HepG2 (cell line): ENCODE measurements around the gene RRP12. TPM values are rescaled to one million over a fixed set of nuclear protein-coding genes. Genes with fewer than 3 reads are reported as not detected.

Experiments
- ATAC-seq: fragments of 200-7000 bp; cut with Tn5 transposase; 3 replicates; pipeline ENCODE4 v1.9.1; 2020; ENCODE audit warnings: mild to moderate bottlenecking, moderate library complexity
- BruUV-seq: library from RNA; stranded (reverse); fragments of 400-500 nt; replicated peaks from 2 replicates; lab custom pipeline; 2021; lab: Mats Ljungman, UMichigan
- CTCF ChIA-PET: fragments of 300-600 bp; formaldehyde crosslinking; extraction: SDS; loops from one replicate; lab custom pipeline; 2021; ENCODE audit warnings: low total read pairs, inconsistent platforms, low intra/inter-chr PET ratio; lab: Yijun Ruan, JAX
- POLR2A ChIA-PET: fragments of 350-600 bp; sonication (Branson Sonifier 250); formaldehyde crosslinking; loops from one replicate; lab custom pipeline; 2020; ENCODE audit warnings: antibody characterized with exemption, inconsistent platforms; lab: Yijun Ruan, JAX
- DNase-seq: peaks from one replicate; pipeline ENCODE4 v3.0.0-alpha.2; 2015; ENCODE audit warnings: low spot score
- FAIRE-seq: peaks from 3 replicates; lab custom pipeline; 2011; peaks lifted over from hg19 to GRCh38; lab: Jason Lieb, UNC
- H2AFZ ChIP-seq: one replicate; pipeline ENCODE4 v1.6.1; 2011; ENCODE audit warnings: low read length, inconsistent platforms
- H3K27ac ChIP-seq: fragments of 300-600 bp; 3 replicates; pipeline ENCODE4 v1.8.0; 2011; ENCODE audit warnings: mixed run types, mild to moderate bottlenecking, mixed read lengths, low read length, inconsistent platforms; ENCODE audit not compliant: insufficient read depth; ENCODE audit errors: extremely low read length
- H3K27me3 ChIP-seq, 2 experiments: fragments of 200-600 bp in 1 of 2; 2 replicates in 1 of 2; 3 replicates in 1 of 2; pipeline versions ENCODE4 v1.6.0 to v1.8.0; 2011; ENCODE audit warnings: low read length in 2 of 2, mild to moderate bottlenecking in 2 of 2, moderate library complexity in 2 of 2, inconsistent platforms in 1 of 2; ENCODE audit not compliant: insufficient read depth in 2 of 2, control insufficient read depth in 1 of 2
- H3K36me3 ChIP-seq, 2 experiments: fragments of 200-600 bp in 1 of 2; replicated peaks in 1 of 2; 2 replicates in 1 of 2; 3 replicates in 1 of 2; pipeline versions ENCODE4 v1.5.1 to v1.8.0; 2011; ENCODE audit warnings: low read length in 2 of 2, inconsistent platforms in 1 of 2; ENCODE audit not compliant: insufficient read depth in 2 of 2, control insufficient read depth in 1 of 2
- H3K4me1 ChIP-seq: 2 replicates; pipeline ENCODE4 v1.5.1; 2012; ENCODE audit warnings: low read length, inconsistent platforms; ENCODE audit not compliant: insufficient read depth
- H3K4me2 ChIP-seq: 2 replicates; pipeline ENCODE4 v1.6.0; 2011; ENCODE audit warnings: low read depth, low read length, inconsistent platforms
- H3K4me3 ChIP-seq, 3 experiments: fragments of 200-600 bp in 1 of 3; sonication (generic), shearing (Covaris generic) in 1 of 3; replicated peaks in 1 of 3; 2 replicates each; pipeline ENCODE4 v1.5.1; 2011 to 2016; ENCODE audit warnings: low read length in 3 of 3, inconsistent platforms in 2 of 3, low read depth in 2 of 3, mild to moderate bottlenecking in 2 of 3, control low read depth in 1 of 3, mixed read lengths in 1 of 3; ENCODE audit not compliant: insufficient read depth in 1 of 3
- H3K79me2 ChIP-seq: one replicate; pipeline ENCODE4 v1.6.1; 2011; ENCODE audit warnings: low read length, inconsistent platforms; ENCODE audit not compliant: insufficient read depth
- H3K9ac ChIP-seq: 2 replicates; pipeline ENCODE4 v1.6.0; 2011; ENCODE audit warnings: mild to moderate bottlenecking, low read depth, low read length, inconsistent platforms; ENCODE audit not compliant: insufficient read depth
- H3K9me3 ChIP-seq: 2 replicates; pipeline ENCODE4 v1.5.1; 2012; ENCODE audit warnings: mild to moderate bottlenecking, low read length
- H4K20me1 ChIP-seq: 2 replicates; pipeline ENCODE4 v1.6.0; 2011; ENCODE audit warnings: inconsistent platforms, mild to moderate bottlenecking, low read length, moderate library complexity; ENCODE audit not compliant: insufficient read depth
- CEBPG ChIP-seq: IDR thresholded peaks from 2 replicates; pipeline ENCODE4 v1.6.1; 2016
- MED1 ChIP-seq: sonication (generic); formaldehyde crosslinking; IDR thresholded peaks from 2 replicates; pipeline ENCODE4 v1.4.0; 2020; ENCODE audit warnings: missing genetic modification reagents
- NR2F6 ChIP-seq, 2 experiments: IDR thresholded peaks; 2 replicates each; pipeline ENCODE4 v1.6.1; 2016; ENCODE audit warnings: antibody characterized with exemption in 1 of 2, mild to moderate bottlenecking in 1 of 2
- PAXIP1 ChIP-seq: sonication (generic); formaldehyde crosslinking; conservative IDR thresholded peaks from 2 replicates; pipeline ENCODE4 v1.4.0; 2020; ENCODE audit warnings: mild to moderate bottlenecking, missing genetic modification reagents, moderate library complexity
- PHF21A ChIP-seq: sonication (generic); formaldehyde crosslinking; IDR thresholded peaks from 2 replicates; pipeline ENCODE4 v1.5.0; 2020; ENCODE audit warnings: mild to moderate bottlenecking, missing genetic modification reagents
- RARA ChIP-seq: IDR thresholded peaks from 2 replicates; pipeline ENCODE4 v1.6.1; 2016; ENCODE audit warnings: missing genetic modification reagents, missing compliant biosample characterization
- SATB2 ChIP-seq: sonication (generic); formaldehyde crosslinking; IDR thresholded peaks from 2 replicates; pipeline ENCODE4 v1.5.0; 2020; ENCODE audit warnings: missing genetic modification reagents
- ZGPAT ChIP-seq: IDR thresholded peaks from 2 replicates; pipeline ENCODE4 v1.6.1; 2016; ENCODE audit warnings: mild to moderate bottlenecking
- ZNF710 ChIP-seq: sonication (generic); formaldehyde crosslinking; IDR thresholded peaks from 2 replicates; pipeline ENCODE4 v1.5.0; 2020; ENCODE audit warnings: mild to moderate bottlenecking, missing genetic modification reagents, borderline replicate concordance
- WGBS: methylation state at CpG from one replicate; pipeline ENCODE4 v1.1.6; 2017; ENCODE audit warnings: low lambda C conversion rate; 5-methylcytosine and 5-hydroxymethylcytosine counted together
- in situ Hi-C: cut with HindIII; loops from 2 replicates; pipeline ENCODE4 v1.10.0; 2017; ENCODE audit warnings: low pct_unique_long_range_greater_than_20kb; ENCODE audit not compliant: extremely low pct_ligation_motif_present
- intact Hi-C: fragments of 100-400 bp; cut with micrococcal nuclease; formaldehyde crosslinking; loops from one replicate; pipeline ENCODE4 v1.10.0; 2022; ENCODE audit not compliant: unreplicated experiment
- polyA plus RNA-seq, 8 experiments: library from polyadenylated mRNA; depleted of rRNA in 3 of 8; stranded (reverse) in 7 of 8; unstranded in 1 of 8; fragments of >200 nt; fragmentation: Illumina TruSeq in 4 of 8; extraction: Trizol in 4 of 8; gene quantifications; 2 replicates each; pipeline versions ENCODE4 v1.2.1 to v1.2.3, GENCODE V29; 2011 to 2016; ENCODE audit warnings: low read depth in 4 of 8, missing spikeins in 1 of 8, mixed read lengths in 1 of 8; ENCODE audit not compliant: insufficient read depth in 1 of 8
- total RNA-seq, 5 experiments: library from RNA; depleted of rRNA; stranded (reverse); fragments of >200 nt; fragmentation: Illumina TruSeq; extraction: Trizol; gene quantifications; 2 replicates each; pipeline ENCODE4 v1.2.3, GENCODE V29; 2016; ENCODE audit warnings: low read depth in 1 of 5
- TF ChIP-seq, protein P1 (sequence below): sonication (generic); formaldehyde crosslinking; IDR thresholded peaks from 2 replicates; pipeline ENCODE4 v1.4.0; 2020; ENCODE audit warnings: missing genetic modification reagents
- TF ChIP-seq, protein P2 (sequence below): sonication (generic); formaldehyde crosslinking; IDR thresholded peaks from 2 replicates; pipeline ENCODE4 v1.8.1; 2023; ENCODE audit warnings: mild to moderate bottlenecking, moderate library complexity, missing genetic modification reagents
- TF ChIP-seq, protein P3 (sequence below): sonication (generic); formaldehyde crosslinking; IDR thresholded peaks from 2 replicates; pipeline ENCODE4 v1.8.1; 2022; ENCODE audit warnings: mild to moderate bottlenecking, missing genetic modification reagents

RRP12 gene
- total and polyA plus RNA-seq, 2 of the 13 experiments (the other 11 are each of a cell fraction or from before 2014, with no cell fraction given), result 13.2 to 39.4 TPM

GRCh38 chr10:97327348-97328294 is 73.5 kb downstream of the RRP12 start:
- Histone ChIP-seq H4K20me1 (no peaks in the 10 kb centered on the region), H3K27ac (peak overlapping the region; percentile 91), H3K4me2 (peak overlapping the region; percentile 89), H3K27me3 (no peaks in the 10 kb centered on the region), H3K79me2 (peaks cover 26% of the 10 kb centered on the region), H3K36me3 (no peaks in the 10 kb centered on the region), H3K4me1 (peaks cover 74% of the 10 kb centered on the region), H2AFZ (no peak overlapping the region), H3K9ac (peak overlapping the region; percentile 72), H3K4me3 (peak overlapping the region in 1 of 3 experiments; percentile 59; a peak in 2 of 6 replicates), H3K9me3 (no peaks in the 10 kb centered on the region)
- CTCF ChIA-PET, result interaction anchor here (1.2 kb wide), 1 partner anchor 48 kb away, joined by 3 read pairs; no protein-coding TSS in a partner anchor
- peak; percentile 54 for FAIRE-seq
- POLR2A ChIA-PET, result interaction anchor here (1.0 to 7.4 kb wide), 12 partner anchors 9 to 256 kb away, joined by 3 to 98 read pairs (median 4); partner anchors contain the start of genes ARHGAP19, FRAT1, HOGA1 and RRP12
- intact Hi-C loops (loop anchor here (2.0 kb wide), 1 partner anchor 35 kb away; the partner anchor contains the start of gene ARHGAP19), in situ Hi-C loops (no loop called here)
- whole genome bisulfite sequencing, result 1% methylated on average over 7 of the region's 7 CpGs
- peak; percentile 96 for DNase-seq
- no TSS peak for BruUV-seq
- peak; percentile 87 for ATAC-seq
- TF ChIP-seq PAXIP1 (CRISPR knock-in tag), result peak; percentile 93
- TF ChIP-seq, protein P1, sequence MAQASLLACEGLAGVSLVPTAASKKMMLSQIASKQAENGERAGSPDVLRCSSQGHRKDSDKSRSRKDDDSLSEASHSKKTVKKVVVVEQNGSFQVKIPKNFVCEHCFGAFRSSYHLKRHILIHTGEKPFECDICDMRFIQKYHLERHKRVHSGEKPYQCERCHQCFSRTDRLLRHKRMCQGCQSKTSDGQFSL (CRISPR knock-in tag), result peak; percentile 62; the same call in 1 of the 2 replicates
- TF ChIP-seq ZNF710 (CRISPR knock-in tag), result peak; percentile 20; the same call in 1 of the 2 replicates
- TF ChIP-seq, protein P2, sequence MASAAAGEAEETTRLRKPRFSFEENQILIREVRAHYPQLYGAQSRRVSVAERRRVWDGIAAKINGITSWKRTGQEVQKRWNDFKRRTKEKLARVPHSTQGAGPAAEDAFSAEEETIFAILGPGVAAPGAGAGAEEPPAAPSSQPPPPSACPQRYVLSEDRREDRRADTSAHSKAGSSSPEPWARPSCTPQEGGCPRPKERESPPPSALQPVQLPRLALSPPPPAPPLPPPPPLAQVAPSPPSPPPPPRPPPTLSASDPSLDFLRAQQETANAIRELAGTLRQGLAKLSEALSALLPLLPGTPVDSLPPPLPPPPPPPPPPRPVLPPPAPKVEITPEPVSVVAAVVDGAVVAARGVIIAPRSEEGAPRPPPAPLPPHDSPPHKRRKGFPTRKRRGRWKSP (CRISPR knock-in tag), result peak; percentile 78
- peak; percentile 93 for TF ChIP-seq ZGPAT (CRISPR knock-in tag)
- TF ChIP-seq CEBPG (CRISPR knock-in tag), result peak; percentile 93
- peak; percentile 62 for TF ChIP-seq NR2F6 (IDR thresholded peaks at IDR 0.05)
- TF ChIP-seq NR2F6 (CRISPR knock-in tag; IDR thresholded peaks at IDR 0.05), result peak; percentile 78
- 0 out of 2 replicates have a peak, but pooled peaks have one; percentile 19 for TF ChIP-seq SATB2 (CRISPR knock-in tag)
- peak; percentile 81 for TF ChIP-seq MED1 (CRISPR knock-in tag)
- TF ChIP-seq, protein P3, sequence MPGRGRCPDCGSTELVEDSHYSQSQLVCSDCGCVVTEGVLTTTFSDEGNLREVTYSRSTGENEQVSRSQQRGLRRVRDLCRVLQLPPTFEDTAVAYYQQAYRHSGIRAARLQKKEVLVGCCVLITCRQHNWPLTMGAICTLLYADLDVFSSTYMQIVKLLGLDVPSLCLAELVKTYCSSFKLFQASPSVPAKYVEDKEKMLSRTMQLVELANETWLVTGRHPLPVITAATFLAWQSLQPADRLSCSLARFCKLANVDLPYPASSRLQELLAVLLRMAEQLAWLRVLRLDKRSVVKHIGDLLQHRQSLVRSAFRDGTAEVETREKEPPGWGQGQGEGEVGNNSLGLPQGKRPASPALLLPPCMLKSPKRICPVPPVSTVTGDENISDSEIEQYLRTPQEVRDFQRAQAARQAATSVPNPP (CRISPR knock-in tag), result no peak
- TF ChIP-seq PHF21A (CRISPR knock-in tag), result peak; percentile 70
- peak; percentile 88 for TF ChIP-seq RARA (CRISPR knock-in tag)
